GM19035 (cell line): Measurements from ENCODE around the gene STRA8.
A peak's percentile ranks its signal among the peaks of the same experiment; 100 is the strongest.

Experiments used
- ATAC-seq: cut with Tn5 transposase; IDR thresholded peaks from one replicate; pipeline ENCODE4 v1.9.1; 2021; ENCODE audit not compliant: unreplicated experiment

STRA8 gene

DNA sequence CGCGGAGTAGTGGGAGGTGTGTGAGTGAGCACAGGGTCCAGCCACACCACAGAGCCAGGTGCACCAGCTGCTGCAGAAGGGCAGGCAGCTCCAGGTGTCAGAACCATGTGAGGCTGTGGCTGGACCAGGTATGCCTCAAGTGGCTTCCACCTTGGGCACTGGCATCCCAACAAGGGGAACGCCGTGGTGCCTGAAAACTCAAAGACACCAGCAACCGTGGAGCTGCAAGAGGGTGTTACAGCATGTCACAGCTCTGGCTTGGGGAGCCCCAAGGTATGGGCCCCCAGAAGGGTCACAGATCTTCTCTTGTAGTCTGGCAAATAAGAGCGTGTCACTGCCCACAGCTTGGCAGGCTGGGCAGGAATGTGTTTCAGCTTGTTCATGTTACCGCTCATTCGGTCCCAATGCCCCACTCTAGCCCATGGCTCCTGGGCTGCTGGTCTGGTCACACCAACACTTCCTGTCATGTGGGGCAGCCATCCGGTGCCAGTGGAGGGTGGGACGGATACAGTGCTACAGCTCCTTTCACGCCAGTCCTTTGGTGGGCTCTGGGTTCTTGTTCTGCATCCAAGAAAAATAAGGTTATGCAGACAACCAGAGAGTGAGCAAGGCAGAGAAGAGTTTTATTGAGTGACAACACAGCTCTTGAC is 29.8 kb downstream of the STRA8 start:
- ATAC-seq, result no peak

DNA sequence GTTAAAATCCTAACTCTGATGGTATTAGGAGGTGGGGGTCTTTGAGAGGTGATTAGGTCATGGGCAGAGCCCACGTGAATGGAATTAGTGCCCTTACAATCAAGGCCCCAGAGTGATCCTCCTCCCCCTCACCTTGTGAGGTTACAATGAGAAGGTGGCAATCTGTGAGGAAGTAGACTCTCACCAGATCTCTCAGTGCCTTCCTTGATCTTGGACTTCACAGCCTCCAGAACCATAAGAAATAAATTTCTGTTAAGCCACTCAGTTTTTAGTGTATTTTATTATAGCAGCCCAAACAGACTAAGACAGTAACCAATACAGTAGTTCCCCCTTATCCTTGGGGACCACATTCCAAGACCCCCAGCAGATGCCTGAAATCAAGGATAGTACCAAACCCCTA is 32.0 kb downstream of the STRA8 start:
- no peak for ATAC-seq

DNA sequence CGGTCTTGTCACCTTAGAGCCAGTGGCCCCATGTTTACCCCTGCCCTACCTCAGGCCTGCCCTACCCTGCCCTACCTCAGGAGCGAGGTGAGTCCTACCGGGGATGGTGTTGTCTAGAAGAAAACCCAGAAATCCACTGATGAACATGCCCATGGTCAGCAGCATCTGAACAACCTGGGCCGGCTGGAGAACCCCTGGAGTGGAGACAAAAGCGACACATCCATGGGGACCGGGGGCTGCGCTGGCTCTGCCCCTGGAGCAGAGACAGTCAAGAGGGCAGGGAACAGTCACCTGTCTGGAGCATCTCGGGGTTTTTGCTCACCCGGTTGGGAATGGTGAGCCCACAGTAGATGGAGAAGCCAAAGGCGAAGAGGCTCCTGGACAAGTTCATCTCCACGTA is 36.3 kb downstream of the STRA8 start:
- ATAC-seq, result no peak

- no peak for ATAC-seq
Observed at GRCh38 chr7:135270577-135271254, 37.1 kb downstream of the STRA8 start.

GRCh38 chr7:135271255-135271615 is 37.6 kb downstream of the STRA8 start:
- ATAC-seq, result no peak

- no peak for ATAC-seq
Observed at GRCh38 chr7:135272303-135272702, 38.7 kb downstream of the STRA8 start.

- ATAC-seq, result no peak
Observed at GRCh38 chr7:135273581-135273980, 39.9 kb downstream of the STRA8 start.

DNA sequence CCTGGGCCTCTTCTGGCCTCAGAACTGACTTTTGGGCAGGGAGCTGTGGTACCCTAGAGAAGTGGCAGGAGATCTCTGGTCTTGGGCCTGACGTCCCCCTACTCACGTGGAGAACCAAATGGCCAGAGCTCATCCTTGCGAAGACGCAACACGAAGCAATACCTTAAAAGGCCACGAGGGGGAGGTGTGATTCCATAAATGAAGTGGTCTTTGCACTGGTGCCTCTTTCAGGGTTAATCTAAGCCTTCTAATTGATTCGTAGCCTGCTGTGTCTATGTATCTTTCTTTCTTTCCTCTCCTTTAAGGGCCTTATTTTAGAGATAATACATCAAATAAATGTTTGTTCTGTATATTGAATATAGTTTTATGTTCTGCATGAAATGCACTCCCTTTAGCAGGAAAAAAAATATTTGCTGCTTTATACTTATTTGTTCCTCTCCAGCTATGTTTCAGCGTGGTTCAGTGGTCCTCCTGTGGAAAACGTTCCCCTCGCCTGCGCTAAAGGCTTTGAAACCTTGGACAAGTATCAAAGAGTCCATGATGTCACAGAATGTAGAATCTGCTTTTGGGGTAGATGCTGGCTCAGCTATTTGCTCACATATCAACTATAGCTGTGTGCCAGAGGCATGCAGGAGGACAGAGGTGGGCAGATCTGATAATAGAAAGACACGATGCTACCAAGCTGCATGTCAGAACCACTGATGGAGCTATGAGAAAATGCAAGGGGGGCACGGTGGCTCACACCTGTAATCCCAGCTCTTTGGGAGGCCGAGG is 41.0 kb downstream of the STRA8 start:
- peak; percentile 86 for ATAC-seq

DNA sequence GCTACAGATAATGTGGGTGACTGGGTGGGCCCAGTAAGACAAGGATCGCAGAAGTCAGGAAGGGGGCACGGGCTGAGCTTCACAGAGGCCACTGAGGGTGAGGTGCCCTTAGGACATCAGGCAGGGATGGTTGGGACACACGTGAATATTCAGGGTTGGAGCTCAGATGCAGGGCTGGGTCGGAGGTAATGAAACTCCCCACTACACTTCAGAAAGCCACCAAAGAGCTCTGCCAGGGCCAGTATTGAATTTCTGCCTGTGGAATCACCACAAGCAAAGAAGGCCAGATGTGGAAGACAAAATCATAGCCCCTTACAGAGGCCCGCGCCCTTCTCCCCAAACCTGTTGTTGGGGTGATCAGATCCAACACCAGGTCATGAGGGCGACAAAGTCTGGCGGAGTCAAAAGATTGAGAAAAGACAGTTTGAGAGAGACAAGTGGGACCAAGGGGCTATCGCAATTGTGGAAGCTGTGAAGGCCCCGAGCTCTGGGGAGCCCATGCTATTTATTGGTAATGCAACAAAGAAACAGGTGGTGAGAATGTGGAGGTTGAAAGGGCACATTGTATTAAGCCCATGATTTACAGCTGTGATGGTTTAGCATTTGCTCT is 42.4 kb downstream of the STRA8 start:
- ATAC-seq, result no peak

DNA sequence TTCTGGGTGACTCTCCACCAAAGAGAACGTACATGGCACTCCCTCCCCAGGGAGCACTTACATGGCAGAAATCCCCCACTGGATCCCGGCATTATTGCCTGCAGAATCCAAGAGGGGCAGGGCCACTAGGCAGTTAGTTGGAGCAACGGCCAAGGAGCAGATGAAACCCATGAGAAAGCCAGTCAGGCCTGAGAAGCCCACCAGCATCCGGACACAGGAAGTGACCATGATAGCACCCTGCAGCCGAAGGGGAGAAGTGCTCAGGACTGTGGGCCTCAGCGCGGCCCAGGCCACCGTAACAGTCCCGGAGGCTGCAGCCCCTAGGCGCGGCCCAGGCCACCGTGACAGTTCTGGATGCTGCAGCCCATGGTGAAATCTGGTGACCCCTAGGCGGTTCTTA is 43.5 kb downstream of the STRA8 start:
- ATAC-seq, result no peak

GRCh38 chr7:135281363-135281949 is 47.8 kb downstream of the STRA8 start:
- ATAC-seq, result peak; percentile 99

DNA sequence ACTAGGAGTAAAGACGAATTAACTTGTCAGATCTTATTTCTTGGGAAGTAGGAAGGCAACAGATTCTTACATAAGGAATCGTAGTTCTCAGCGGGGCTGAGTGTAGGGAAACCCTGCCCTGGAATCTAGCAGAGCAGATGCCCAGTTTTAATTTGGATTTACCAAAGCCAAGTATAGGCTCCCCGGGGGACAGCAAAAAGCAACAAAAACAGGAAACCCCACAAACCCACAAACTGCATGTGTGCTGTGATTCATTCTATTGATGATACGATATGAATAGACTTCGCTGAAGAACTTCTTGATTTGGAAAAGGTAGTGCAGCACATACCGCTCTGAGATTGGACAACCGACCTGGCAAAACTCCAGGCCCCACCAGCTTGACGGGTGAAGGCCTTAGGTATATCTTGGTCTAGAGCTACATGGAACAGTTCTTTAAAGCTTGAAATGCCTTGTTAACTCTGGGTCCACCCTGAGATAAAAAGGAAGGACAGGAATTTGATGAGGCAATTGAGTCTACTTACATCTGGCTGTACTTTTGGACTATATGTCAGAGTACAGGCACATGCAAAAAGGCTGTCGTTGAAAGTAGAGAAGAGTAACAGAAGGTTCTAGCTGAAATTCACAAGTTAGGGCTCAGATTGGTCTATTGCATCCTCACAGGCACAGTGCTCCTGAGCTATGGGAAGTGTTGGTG is 49.1 kb downstream of the STRA8 start:
- ATAC-seq, result no peak

DNA sequence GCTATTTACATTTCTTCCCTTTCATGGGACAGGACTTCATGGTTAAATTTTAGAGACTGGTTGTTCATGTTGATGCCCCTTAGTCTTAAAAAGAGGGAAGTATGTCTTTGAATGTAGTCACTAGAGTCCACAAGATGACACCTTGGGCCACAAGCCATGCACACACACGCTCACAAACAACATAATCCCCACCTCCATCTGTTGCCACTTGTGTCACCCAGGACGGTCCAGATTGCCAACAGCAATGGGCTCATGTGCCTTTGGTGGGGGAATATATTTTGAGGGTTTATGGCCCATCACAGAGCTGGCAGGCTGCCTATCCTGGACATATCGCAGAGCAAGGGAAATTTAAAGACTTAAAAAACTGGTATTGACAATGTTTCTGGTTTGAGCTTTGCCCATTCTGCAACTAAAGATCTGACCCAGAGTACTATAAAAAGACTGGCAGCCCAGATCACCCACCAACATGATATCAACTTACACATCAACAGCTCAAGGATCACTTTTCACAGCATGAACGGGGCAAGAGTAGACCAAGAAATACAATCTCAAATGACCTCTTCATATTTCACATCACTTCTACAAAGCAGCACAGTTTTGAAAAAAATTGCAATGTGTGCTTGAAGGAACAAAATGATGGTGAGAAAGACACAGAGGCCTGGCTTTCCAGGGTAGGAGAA is 50.5 kb downstream of the STRA8 start:
- ATAC-seq, result no peak

DNA sequence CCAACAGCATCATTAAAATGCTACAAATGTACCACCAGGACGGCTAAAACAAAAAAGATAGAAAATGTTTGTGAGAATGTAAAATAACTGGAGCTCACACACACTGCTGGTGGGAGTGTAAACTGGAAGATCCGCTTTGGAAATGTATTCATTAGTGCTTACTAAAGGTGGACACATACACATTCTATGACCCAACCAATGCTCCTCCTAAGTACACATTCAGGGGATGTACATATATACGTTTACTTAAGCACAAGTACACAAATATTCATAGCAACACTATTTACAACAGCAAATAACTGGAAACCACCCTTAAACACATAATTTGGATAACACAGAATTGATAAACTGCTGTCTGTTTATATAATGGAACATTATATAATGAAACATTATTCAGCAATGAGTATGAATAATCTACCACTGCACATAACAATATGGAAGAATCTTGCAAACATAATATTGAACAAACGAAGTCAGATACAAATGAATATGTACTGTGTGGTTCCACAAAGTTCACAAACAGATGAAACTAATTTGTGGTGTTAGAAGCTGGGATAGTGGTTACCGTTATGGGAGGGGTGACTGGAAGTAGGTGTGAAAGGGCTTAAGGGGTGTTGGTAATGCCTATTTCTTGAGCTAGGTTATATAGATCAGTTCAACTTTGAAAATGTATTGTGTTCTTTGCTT is 52.1 kb downstream of the STRA8 start:
- no peak for ATAC-seq

- ATAC-seq, result no peak
Observed at GRCh38 chr7:135286876-135287275, 53.2 kb downstream of the STRA8 start.

GRCh38 chr7:135290594-135290993 is 57.0 kb downstream of the STRA8 start:
- no peak for ATAC-seq

- no peak for ATAC-seq
Observed at GRCh38 chr7:135291809-135292253, 58.2 kb downstream of the STRA8 start.

DNA sequence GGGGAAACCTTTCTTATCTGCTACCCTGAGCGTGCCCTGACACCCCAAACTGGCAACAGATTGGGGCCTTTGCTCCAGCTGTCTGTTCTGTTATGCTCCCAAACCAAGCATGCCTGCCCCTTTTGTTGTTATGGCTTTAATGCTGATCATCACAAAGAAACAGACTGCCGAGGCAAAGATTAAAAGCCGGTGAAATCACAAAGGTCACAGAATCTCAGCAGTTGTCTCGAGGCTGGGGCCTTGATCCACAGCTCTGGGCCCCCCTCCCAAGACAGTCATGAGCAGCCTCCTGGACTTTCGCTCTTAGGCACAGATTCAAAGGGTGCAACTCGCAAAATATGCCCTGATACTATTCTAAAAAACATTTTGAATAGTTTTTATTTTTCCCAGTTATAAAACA is 65.6 kb downstream of the STRA8 start:
- ATAC-seq, result no peak

DNA sequence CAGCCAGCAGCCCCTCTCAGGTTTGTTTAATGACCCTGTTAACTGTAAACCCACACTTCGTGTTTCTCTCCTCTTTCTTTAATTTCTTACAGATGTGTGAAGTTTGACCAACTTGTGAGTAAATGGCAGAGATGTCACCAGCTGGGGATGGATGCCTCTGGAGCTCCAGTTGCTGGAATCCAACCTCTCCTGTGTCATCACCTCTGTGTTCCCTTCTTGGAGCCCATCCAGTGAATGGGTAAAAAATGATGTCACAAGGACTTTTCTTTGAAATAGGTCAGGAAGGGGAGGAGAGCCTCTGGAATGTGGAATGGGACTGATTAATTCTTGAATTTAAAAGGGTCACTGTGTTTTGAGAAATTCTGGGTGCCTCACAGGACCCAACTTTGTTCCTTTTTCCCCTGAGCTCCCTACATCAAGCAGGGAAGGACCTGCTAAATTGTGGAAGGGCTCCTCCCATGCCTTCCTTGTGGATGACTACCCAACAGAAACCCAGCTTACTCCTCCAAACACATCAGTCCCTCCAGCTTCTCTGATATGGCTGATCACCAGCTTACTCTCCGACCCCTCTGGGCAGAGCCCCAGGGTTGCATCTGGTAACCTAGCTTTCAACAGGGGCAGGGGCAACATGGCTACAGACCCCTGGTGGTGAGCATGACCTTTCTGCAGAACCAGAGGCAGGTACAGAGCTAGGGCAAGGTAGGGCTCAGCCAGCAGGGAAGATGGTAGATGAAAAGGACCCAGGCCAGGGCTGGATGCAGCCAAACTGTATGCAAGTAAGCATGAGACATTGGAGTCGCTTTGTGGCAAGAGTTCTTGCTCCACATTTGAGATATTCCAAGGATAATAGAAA is 67.5 kb downstream of the STRA8 start:
- no peak for ATAC-seq
